ENCODE measurements around the gene RAB24.

- TF ChIP-seq POLR2A (IDR thresholded peaks at IDR 0.05) (no peak), CTCF (IDR thresholded peaks at IDR 0.05) (no peak)
These were observed 5.2 kb upstream of the RAB24 start for GRCh38 chr5:177308740-177309139.
